H1 (cell line): ENCODE results near the gene SESN2. TPM values are rescaled to one million over a fixed set of nuclear protein-coding genes. Genes with fewer than 3 reads are reported as not detected.

Source experiments
- CTCF ChIA-PET: fragments of 300-600 bp; sonication (Branson Sonifier 250); formaldehyde crosslinking; loops from one replicate; lab custom pipeline; 2021; ENCODE audit not compliant: partially characterized antibody; lab: Charles Lee
- POLR2A ChIA-PET: fragments of 300-600 bp; sonication (Branson Sonifier 250); formaldehyde crosslinking; loops from one replicate; lab custom pipeline; 2021; ENCODE audit warnings: inconsistent platforms; ENCODE audit not compliant: partially characterized antibody; lab: Charles Lee
- DNase-seq, 2 experiments: peaks; one replicate each; pipeline versions ENCODE4 v3.0.0 to v3.0.0-alpha.2; 2010 to 2022; ENCODE audit warnings: low spot score in 2 of 2, low read depth in 1 of 2, mixed read lengths in 1 of 2
- FAIRE-seq: peaks from 2 replicates; lab custom pipeline; 2011; peaks lifted over from hg19 to GRCh38; lab: Jason Lieb, UNC
- H2AFZ ChIP-seq: 2 replicates; pipeline ENCODE4 v1.8.1; 2012; ENCODE audit warnings: low read length, inconsistent platforms
- H2AK5ac ChIP-seq: 2 replicates; pipeline ENCODE4 v1.6.1; 2013; ENCODE audit warnings: low read depth, low read length
- H2BK120ac ChIP-seq: replicated peaks from 2 replicates; pipeline ENCODE3; 2013; ENCODE audit warnings: low read depth, low read length, inconsistent platforms
- H2BK12ac ChIP-seq: 2 replicates; pipeline ENCODE4 v1.6.1; 2013; ENCODE audit warnings: low read depth, low read length
- H2BK15ac ChIP-seq: 2 replicates; pipeline ENCODE4 v1.6.1; 2013; ENCODE audit warnings: low read length
- H2BK20ac ChIP-seq: 2 replicates; pipeline ENCODE4 v1.6.1; 2013; ENCODE audit warnings: low read length
- H2BK5ac ChIP-seq: 2 replicates; pipeline ENCODE4 v1.6.1; 2013; ENCODE audit warnings: low read depth, low read length
- H3K14ac ChIP-seq: 2 replicates; pipeline ENCODE4 v1.6.1; 2013; ENCODE audit warnings: inconsistent platforms; ENCODE audit not compliant: insufficient read length
- H3K18ac ChIP-seq: 2 replicates; pipeline ENCODE4 v1.6.1; 2013; ENCODE audit warnings: low read length; ENCODE audit errors: extremely low read depth
- H3K23ac ChIP-seq: 2 replicates; pipeline ENCODE4 v1.6.1; 2013; ENCODE audit warnings: inconsistent platforms; ENCODE audit not compliant: insufficient read length
- H3K23me2 ChIP-seq: 2 replicates; pipeline ENCODE4 v1.6.1; 2013; ENCODE audit warnings: low read depth, low read length
- H3K27ac ChIP-seq: 2 replicates; pipeline ENCODE4 v1.6.1; 2011; ENCODE audit warnings: low read depth, low read length, inconsistent platforms
- H3K27me3 ChIP-seq, 4 experiments: replicated peaks in 1 of 4; 1 replicate in 1 of 4; 2 replicates in 3 of 4; pipeline versions ENCODE4 v1.6.1 to v1.8.1; 2011 to 2013; ENCODE audit warnings: low read length in 3 of 4, mild to moderate bottlenecking in 3 of 4, inconsistent platforms in 2 of 4, mixed read lengths in 2 of 4, moderate library complexity in 1 of 4; ENCODE audit not compliant: control insufficient read depth in 3 of 4, insufficient read depth in 3 of 4; ENCODE audit errors: extremely low read depth in 1 of 4
- H3K36me3 ChIP-seq, 4 experiments: 2 replicates each; pipeline versions ENCODE4 v1.6.1 to v1.8.1; 2011 to 2013; ENCODE audit warnings: mild to moderate bottlenecking in 4 of 4, low read length in 3 of 4, moderate library complexity in 2 of 4, control low read depth in 1 of 4, inconsistent platforms in 1 of 4; ENCODE audit not compliant: insufficient read depth in 4 of 4, control insufficient read depth in 2 of 4
- H3K4ac ChIP-seq: replicated peaks from 2 replicates; pipeline ENCODE3; 2013; ENCODE audit warnings: low read length, low read depth, mixed read lengths, inconsistent platforms; ENCODE audit not compliant: insufficient read length
- H3K4me1 ChIP-seq, 4 experiments: replicated peaks in 1 of 4; 1 replicate in 1 of 4; 2 replicates in 3 of 4; pipeline versions ENCODE4 v1.6.1 to v1.8.1; 2011 to 2013; ENCODE audit warnings: low read length in 3 of 4, inconsistent platforms in 2 of 4, mixed read lengths in 1 of 4; ENCODE audit not compliant: insufficient read depth in 4 of 4, control insufficient read depth in 3 of 4
- H3K4me2 ChIP-seq, 2 experiments: 2 replicates each; pipeline versions ENCODE4 v1.6.1 to v1.8.1; 2011 to 2013; ENCODE audit warnings: low read depth in 2 of 2, low read length in 2 of 2, control low read depth in 1 of 2, inconsistent platforms in 1 of 2, mild to moderate bottlenecking in 1 of 2; ENCODE audit not compliant: insufficient read depth in 1 of 2
- H3K4me3 ChIP-seq, 4 experiments: fragments of 200-600, 300-600 bp in 1 of 4; sonication (generic), shearing (Covaris generic), sonication (Bioruptor Twin) in 1 of 4; 2 replicates each; pipeline versions ENCODE4 v1.5.1 to v1.8.1; 2011 to 2016; ENCODE audit warnings: low read length in 4 of 4, low read depth in 3 of 4, control low read depth in 2 of 4, inconsistent platforms in 2 of 4, mild to moderate bottlenecking in 2 of 4, mixed read lengths in 1 of 4, moderate library complexity in 1 of 4; ENCODE audit not compliant: insufficient read depth in 2 of 4; ENCODE audit errors: extremely low read depth in 1 of 4
- H3K56ac ChIP-seq: replicated peaks from 2 replicates; pipeline ENCODE3; 2013; ENCODE audit warnings: low read depth, mild to moderate bottlenecking, mixed read lengths, low read length, inconsistent platforms; ENCODE audit not compliant: insufficient read length
- H3K79me1 ChIP-seq: 2 replicates; pipeline ENCODE4 v1.6.1; 2013; ENCODE audit warnings: low read depth, low read length, control low read depth
- H3K79me2 ChIP-seq, 2 experiments: 2 replicates each; pipeline versions ENCODE4 v1.6.1 to v1.8.1; 2012 to 2013; ENCODE audit warnings: low read length in 2 of 2, mild to moderate bottlenecking in 2 of 2, inconsistent platforms in 1 of 2; ENCODE audit not compliant: insufficient read depth in 2 of 2, control insufficient read depth in 1 of 2
- H3K9ac ChIP-seq, 4 experiments: replicated peaks in 1 of 4; 1 replicate in 1 of 4; 2 replicates in 3 of 4; pipeline versions ENCODE4 v1.6.1 to v1.8.1; 2011 to 2013; ENCODE audit warnings: low read depth in 3 of 4, low read length in 3 of 4, control low read depth in 2 of 4, mild to moderate bottlenecking in 2 of 4, moderate library complexity in 2 of 4, inconsistent platforms in 1 of 4; ENCODE audit errors: extremely low read depth in 1 of 4
- H3K9me3 ChIP-seq, 2 experiments: 2 replicates each; pipeline versions ENCODE4 v1.6.1 to v1.8.1; 2012 to 2013; ENCODE audit warnings: mild to moderate bottlenecking in 2 of 2, moderate library complexity in 2 of 2, control low read depth in 1 of 2, inconsistent platforms in 1 of 2, low read depth in 1 of 2, low read length in 1 of 2, mixed read lengths in 1 of 2; ENCODE audit not compliant: insufficient read depth in 2 of 2
- H4K20me1 ChIP-seq, 2 experiments: replicated peaks in 1 of 2; 2 replicates each; pipeline versions ENCODE3 to v1.8.1; 2011 to 2013; ENCODE audit warnings: inconsistent platforms in 2 of 2, low read length in 2 of 2, mild to moderate bottlenecking in 1 of 2; ENCODE audit not compliant: insufficient read depth in 2 of 2, control insufficient read depth in 1 of 2
- H4K5ac ChIP-seq: 2 replicates; pipeline ENCODE4 v1.6.1; 2013; ENCODE audit warnings: low read length, low read depth, mixed read lengths, inconsistent platforms; ENCODE audit not compliant: insufficient read length
- H4K8ac ChIP-seq: 2 replicates; pipeline ENCODE4 v1.8.0; 2013; ENCODE audit warnings: mild to moderate bottlenecking, moderate library complexity, low read length, inconsistent platforms; ENCODE audit not compliant: insufficient read depth; ENCODE audit errors: extremely low read depth
- H4K91ac ChIP-seq: replicated peaks from 2 replicates; pipeline ENCODE3; 2013; ENCODE audit warnings: low read length, mixed read lengths, inconsistent platforms; ENCODE audit not compliant: insufficient read length
- ATF3 ChIP-seq: IDR thresholded peaks from 2 replicates; pipeline ENCODE4 v1.6.1; 2011; ENCODE audit warnings: low read depth, mild to moderate bottlenecking, low read length; ENCODE audit not compliant: insufficient read depth
- CBX8 ChIP-seq: fragments of 300-800, 300-1000 bp; sonication (generic); IDR thresholded peaks from 2 replicates; pipeline ENCODE4 v1.7.1; 2016; ENCODE audit warnings: low read depth, low read length, borderline replicate concordance
- EZH2 ChIP-seq: fragments of 200-600 bp; sonication (generic); IDR thresholded peaks from 2 replicates; pipeline ENCODE4 v1.7.1; 2012; ENCODE audit warnings: low read depth, mild to moderate bottlenecking, moderate library complexity, low read length, inconsistent platforms; ENCODE audit not compliant: severe bottlenecking
- GABPA ChIP-seq: IDR thresholded peaks from 2 replicates; pipeline ENCODE4 v1.6.1; 2011; ENCODE audit warnings: mild to moderate bottlenecking, low read length, moderate library complexity, borderline replicate concordance; ENCODE audit not compliant: insufficient read depth
- GTF2F1 ChIP-seq: IDR thresholded peaks from 2 replicates; pipeline ENCODE4 v1.6.1; 2012; ENCODE audit warnings: low read depth, low read length, improper control_type of control experiment, borderline replicate concordance
- JUN ChIP-seq: IDR thresholded peaks from 2 replicates; pipeline ENCODE4 v1.6.1; 2011; ENCODE audit warnings: low read depth, mild to moderate bottlenecking, improper control_type of control experiment, low read length
- JUND ChIP-seq: IDR thresholded peaks from 2 replicates; pipeline ENCODE4 v1.6.1; 2011; ENCODE audit warnings: mild to moderate bottlenecking, improper control_type of control experiment, low read length
- MAFK ChIP-seq: IDR thresholded peaks from 2 replicates; pipeline ENCODE4 v1.6.1; 2012; ENCODE audit warnings: low read depth, mild to moderate bottlenecking, improper control_type of control experiment, low read length
- MAX ChIP-seq: IDR thresholded peaks from 2 replicates; pipeline ENCODE4 v1.6.1; 2012; ENCODE audit warnings: inconsistent platforms
- POLR2A ChIP-seq, 2 experiments: IDR thresholded peaks; 1 replicate in 1 of 2; 2 replicates in 1 of 2; pipeline ENCODE4 v1.6.1; 2011; ENCODE audit warnings: low read depth in 2 of 2, low read length in 2 of 2, mild to moderate bottlenecking in 2 of 2; ENCODE audit errors: control extremely low read depth in 1 of 2
- POLR2AphosphoS5 ChIP-seq: IDR thresholded peaks from 2 replicates; pipeline ENCODE4 v1.6.1; 2011; ENCODE audit warnings: low read depth, low read length
- SIX5 ChIP-seq: IDR thresholded peaks from 2 replicates; pipeline ENCODE4 v1.6.1; 2011; ENCODE audit warnings: mild to moderate bottlenecking, low read depth, low read length
- SUZ12 ChIP-seq: fragments of 200-600 bp; sonication (generic); IDR thresholded peaks from 2 replicates; pipeline ENCODE4 v1.6.1; 2012; ENCODE audit warnings: mild to moderate bottlenecking, inconsistent platforms, low read length, moderate library complexity, mixed read lengths
- WGBS, 2 experiments: shearing (Covaris generic) in 1 of 2; methylation state at CpG; one replicate each; pipeline versions ENCODE4 v1.1.6 to v1.1.7; 2013 to 2015; ENCODE audit warnings: low lambda C conversion rate in 2 of 2, mixed read lengths in 2 of 2, inconsistent platforms in 1 of 2, low coverage in 1 of 2, missing lambda C conversion rate in 1 of 2; ENCODE audit not compliant: insufficient replicate concordance in 2 of 2, insufficient coverage in 1 of 2, insufficient read length in 1 of 2; ENCODE audit errors: extremely low coverage in 1 of 2, missing lambda C conversion rate in 1 of 2; 5-methylcytosine and 5-hydroxymethylcytosine counted together
- polyA plus RNA-seq, 7 experiments: library from polyadenylated mRNA; depleted of rRNA in 3 of 7; stranded (reverse) in 5 of 7; unstranded in 2 of 7; fragments of >200 nt in 5 of 7; fragments of 200-250 nt in 2 of 7; gene quantifications; 1 replicate in 5 of 7; 2 replicates in 1 of 7; 4 replicates in 1 of 7; pipeline versions ENCODE4 v1.2.1 to v1.2.3, GENCODE V29; 2011 to 2013; ENCODE audit warnings: missing spikeins in 2 of 7, mixed read lengths in 2 of 7
- total RNA-seq: library from RNA; stranded (reverse); fragmentation: NEBNext Ultra II Directional; extraction: Animal tissue kit (Norgen Biotek cat#: 25700); gene quantifications from 2 replicates; pipeline ENCODE4 v1.2.1, GENCODE V29; 2021

Gene SESN2
- total and polyA plus RNA-seq, 2 of the 8 experiments (the other 6 are each of a cell fraction or from before 2014, with no cell fraction given), result 25.1 to 33.0 TPM

DNA sequence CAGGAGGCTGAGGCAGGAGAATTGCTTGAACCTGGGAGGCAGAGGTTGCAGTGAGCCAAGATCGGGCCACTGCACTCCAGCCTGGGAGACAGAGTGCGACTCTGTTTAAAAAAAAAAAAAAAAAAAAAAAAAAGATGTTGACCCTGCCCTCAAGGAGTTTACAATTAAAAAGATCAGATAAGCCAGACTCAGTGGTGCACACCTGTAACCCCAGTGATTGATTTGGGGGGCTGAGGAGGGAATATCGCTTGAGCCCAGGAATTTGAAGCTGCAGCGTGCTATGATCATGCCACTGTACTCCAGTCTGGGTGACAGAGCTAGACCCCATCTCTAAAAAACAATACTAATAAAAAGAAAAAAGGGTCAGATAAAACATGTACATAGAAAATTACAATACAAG is 1.6 kb upstream of the SESN2 start:
- Histone ChIP-seq H3K27ac (no peak overlapping the region), H3K9me3 (no peaks in the 10 kb centered on the region), H3K4me2 (no peak overlapping the region; a peak in 1 of 4 replicates), H3K79me2 (peaks cover 19 to 27% of the 10 kb centered on the region in 2 experiments), H2BK5ac (no peak overlapping the region), H3K4me3 (no peak overlapping the region), H3K4me1 (peaks cover 3 to 13% (median 11%) of the 10 kb centered on the region in 4 experiments; a peak in 5 of 7 replicates), H3K79me1 (peaks cover 8% of the 10 kb centered on the region), H2BK20ac (no peak overlapping the region), H3K56ac (no peak overlapping the region), H3K23ac (no peak overlapping the region), H4K20me1 (peaks cover 9 to 10% of the 10 kb centered on the region in 2 experiments), H3K23me2 (peaks cover 12% of the 10 kb centered on the region), H2AFZ (no peak overlapping the region), H4K5ac (no peak overlapping the region), H3K18ac (no peak overlapping the region), H4K91ac (no peak overlapping the region), H2BK12ac (no peak overlapping the region), H2BK15ac (no peak overlapping the region), H2AK5ac (no peak overlapping the region), H2BK120ac (no peak overlapping the region), H4K8ac (no peak overlapping the region), H3K14ac (no peak overlapping the region), H3K4ac (no peak overlapping the region), H3K36me3 (peaks cover 0 to 4% (median 0%) of the 10 kb centered on the region in 4 experiments; a peak in 2 of 8 replicates), H3K27me3 (no peaks in the 10 kb centered on the region), H3K9ac (no peak overlapping the region)
- 95% methylated on average over 4 of the region's 4 CpGs; no CpG with 5 or more reads in 1 of the 2 experiments for WGBS, 2 experiments
- ChIA-PET POLR2A (interaction anchor here (1.1 to 19.5 kb wide), 10 partner anchors 11 to 532 kb away, joined by 3 to 324 read pairs (median 17); partner anchors contain the start of genes ATP5IF1, DNAJC8, FAM76A and MED18), CTCF (interaction anchor here (0.7 to 5.2 kb wide), 2 partner anchors 10 to 23 kb away, joined by 3 to 56 read pairs; no protein-coding TSS in a partner anchor)
- FAIRE-seq, result no peak
- no peak for DNase-seq
- TF ChIP-seq JUND (no peak), MAX (no peak), POLR2AphosphoS5 (no peak), SIX5 (no peak), JUN (no peak), POLR2A (IDR thresholded peaks at IDR 0.05; ENCODE audit: control extremely low read depth in 1 of 2, low read depth in 2 of 2, low read length in 2 of 2) (no peak), SUZ12 (no peak), ATF3 (no peak), CBX8 (no peak), EZH2 (no peak), GABPA (no peak), GTF2F1 (no peak), MAFK (no peak)
